NCI-H2227 (cell line): ENCODE measurements around the gene NEK8.

Experiments used
- DNase-seq: peaks from one replicate; lab custom pipeline; 2025; ENCODE audit not compliant: unreplicated experiment; lab: John Stamatoyannopoulos, UW

The NEK8 gene

GRCh38 chr17:28744104-28744971 is 15.8 kb downstream of the NEK8 start:
- peak; percentile 57 for DNase-seq

GRCh38 chr17:28744972-28745785 is 16.6 kb downstream of the NEK8 start:
- peak; percentile 70 for DNase-seq

GRCh38 chr17:28745786-28746411 is 17.3 kb downstream of the NEK8 start:
- no peak for DNase-seq

DNA sequence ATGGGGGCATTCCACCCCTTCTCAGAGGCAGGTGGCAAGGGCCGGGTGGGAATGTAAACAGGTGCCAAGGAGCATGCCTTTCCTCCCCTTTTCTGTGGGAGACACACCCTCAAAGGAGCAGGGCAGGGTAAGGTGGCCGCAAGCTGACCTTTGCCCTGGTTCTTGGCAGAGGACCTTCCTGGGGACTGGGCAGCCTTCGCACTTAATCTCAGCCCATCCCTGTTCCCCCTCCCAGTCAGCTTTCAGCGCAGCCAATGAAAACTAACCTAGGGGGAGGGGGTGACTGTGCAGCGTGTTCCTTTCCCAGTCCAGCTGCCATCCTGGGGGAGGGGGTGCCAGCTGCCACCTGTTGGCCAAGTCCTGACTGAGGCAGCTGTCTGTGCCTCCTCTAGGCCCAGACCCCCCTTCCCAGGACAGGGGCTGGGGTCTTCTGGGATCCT is 18.0 kb downstream of the NEK8 start:
- no peak for DNase-seq

- DNase-seq: no peak
Measured at GRCh38 chr17:28747051-28747691, 18.6 kb downstream of the NEK8 start.

DNA sequence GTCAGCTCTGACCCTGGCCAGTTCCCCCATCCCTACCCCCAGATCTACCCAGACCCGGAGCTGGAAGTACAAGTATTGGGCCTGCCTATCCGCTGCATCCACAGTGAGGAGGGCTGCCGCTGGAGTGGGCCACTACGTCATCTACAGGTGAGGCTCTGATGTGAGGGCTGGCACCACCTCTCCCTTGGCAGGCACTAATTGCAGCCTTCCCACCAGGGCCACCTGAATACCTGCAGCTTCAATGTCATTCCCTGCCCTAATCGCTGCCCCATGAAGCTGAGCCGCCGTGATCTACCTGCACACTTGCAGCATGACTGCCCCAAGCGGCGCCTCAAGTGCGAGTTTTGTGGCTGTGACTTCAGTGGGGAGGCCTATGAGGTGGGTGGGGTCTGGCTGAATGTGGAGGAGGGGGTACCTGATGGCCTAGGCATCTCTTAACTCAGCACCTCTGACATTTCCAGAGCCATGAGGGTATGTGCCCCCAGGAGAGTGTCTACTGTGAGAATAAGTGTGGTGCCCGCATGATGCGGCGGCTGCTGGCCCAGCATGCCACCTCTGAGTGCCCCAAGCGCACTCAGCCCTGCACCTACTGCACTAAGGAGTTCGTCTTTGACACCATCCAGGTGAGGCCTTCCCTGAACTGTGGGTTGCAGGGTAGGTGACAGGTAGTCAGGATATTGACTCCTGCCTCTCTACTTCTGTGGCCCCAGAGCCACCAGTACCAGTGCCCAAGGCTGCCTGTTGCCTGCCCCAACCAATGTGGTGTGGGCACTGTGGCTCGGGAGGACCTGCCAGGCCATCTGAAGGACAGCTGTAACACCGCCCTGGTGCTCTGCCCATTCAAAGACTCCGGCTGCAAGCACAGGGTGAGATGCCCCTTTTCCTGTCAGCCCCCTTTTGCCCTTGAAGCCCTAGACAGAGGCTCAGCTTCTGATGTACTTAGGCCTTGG is 19.5 kb downstream of the NEK8 start:
- DNase-seq: no peak

GRCh38 chr17:28748852-28749515 is 20.4 kb downstream of the NEK8 start:
- no peak for DNase-seq

DNA sequence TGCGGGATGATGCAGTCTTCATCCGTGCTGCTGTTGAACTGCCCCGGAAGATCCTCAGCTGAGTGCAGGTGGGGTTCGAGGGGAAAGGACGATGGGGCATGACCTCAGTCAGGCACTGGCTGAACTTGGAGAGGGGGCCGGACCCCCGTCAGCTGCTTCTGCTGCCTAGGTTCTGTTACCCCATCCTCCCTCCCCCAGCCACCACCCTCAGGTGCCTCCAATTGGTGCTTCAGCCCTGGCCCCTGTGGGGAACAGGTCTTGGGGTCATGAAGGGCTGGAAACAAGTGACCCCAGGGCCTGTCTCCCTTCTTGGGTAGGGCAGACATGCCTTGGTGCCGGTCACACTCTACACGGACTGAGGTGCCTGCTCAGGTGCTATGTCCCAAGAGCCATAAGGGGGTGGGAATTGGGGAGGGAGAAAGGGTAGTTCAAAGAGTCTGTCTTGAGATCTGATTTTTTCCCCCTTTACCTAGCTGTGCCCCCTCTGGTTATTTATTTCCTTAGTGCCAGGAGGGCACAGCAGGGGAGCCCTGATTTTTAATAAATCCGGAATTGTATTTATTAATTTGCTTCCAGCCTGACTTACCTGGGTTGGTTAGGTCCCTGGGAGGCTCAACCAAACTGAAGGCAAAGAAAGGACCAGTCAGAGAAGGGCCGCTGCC is 21.1 kb downstream of the NEK8 start:
- no peak for DNase-seq

DNA sequence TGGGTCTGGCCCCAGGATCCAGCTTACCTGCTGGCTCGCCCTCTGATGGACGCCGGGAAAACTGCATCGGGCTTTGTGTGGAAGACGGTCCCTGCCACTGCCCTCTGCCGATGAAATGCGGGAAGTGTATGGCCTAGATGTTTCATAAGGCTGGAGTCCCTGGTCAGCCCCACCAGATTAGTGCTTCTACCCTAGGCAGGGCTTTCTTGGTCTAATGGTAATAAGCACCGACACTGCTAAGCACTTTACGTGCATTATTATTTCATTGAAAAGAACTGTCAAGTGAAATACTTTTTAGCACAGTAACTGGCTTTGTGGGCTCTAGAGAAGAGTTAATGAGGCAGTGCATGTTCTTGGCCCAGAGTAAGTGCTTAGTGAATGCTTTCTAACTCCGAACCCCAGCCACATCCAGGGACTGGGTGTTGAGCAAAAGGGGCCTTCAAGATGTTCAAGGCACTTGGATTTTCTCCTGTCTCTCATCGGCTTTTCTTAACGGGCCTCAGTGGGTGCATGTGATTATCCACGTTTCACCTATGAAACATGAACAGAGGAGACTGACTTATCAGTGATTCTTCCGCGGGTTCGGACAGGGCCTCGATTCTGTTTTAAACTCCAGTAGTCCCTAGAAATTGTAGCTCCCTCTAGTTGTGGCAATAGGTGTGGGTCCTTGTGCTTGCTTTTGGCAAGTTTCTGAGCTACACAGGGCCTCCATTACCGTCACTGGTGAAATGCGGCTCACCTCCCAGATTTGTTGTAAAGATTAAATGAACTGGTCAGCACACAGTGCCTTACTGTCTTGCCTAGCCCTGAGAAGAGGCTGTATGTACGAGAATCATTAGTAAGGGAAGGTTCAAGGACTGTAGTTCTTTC is 21.8 kb downstream of the NEK8 start:
- DNase-seq: peak; percentile 93

DNA sequence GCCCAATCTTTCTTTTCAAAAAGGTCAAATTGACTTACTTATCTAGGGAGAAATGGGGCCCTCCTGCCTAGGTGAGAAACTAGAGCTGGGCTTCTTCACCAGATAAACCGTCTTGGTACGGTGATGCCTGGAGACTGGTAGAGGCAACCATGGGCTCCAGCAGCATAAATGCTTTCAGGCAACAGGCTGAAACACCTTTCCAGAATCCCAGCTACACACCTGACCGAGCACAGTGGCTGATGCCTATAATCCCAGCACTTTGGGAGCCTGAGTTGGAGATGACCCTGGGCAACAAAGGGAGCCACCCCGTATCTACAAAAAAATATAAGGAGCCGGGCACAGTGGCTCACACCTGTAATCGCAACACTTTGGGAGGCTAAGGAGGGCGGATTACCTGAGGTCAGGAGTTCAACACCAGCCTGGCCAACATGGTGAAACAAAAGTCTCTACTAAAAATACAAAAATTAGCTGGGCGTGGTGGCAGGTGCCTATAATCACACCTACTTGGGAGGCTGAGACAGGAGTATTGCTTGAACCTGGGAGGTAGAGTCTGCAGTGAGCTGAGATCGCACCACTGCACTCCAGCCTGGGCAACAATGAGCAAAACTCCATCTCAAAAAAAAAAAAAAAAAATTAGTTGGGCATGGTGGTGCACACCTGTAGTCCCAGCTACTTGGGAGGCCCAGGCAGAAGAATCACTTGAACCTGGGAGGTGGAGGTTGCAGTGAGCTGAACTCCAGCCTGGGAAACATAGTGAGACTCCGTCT is 23.2 kb downstream of the NEK8 start:
- DNase-seq: no peak

- no peak for DNase-seq
Measured at GRCh38 chr17:28755486-28755885, 26.9 kb downstream of the NEK8 start.

GRCh38 chr17:28756049-28756804 is 27.6 kb downstream of the NEK8 start:
- DNase-seq: no peak

GRCh38 chr17:28758411-28759121 is 30.0 kb downstream of the NEK8 start:
- DNase-seq: no peak

- DNase-seq: no peak
Measured at GRCh38 chr17:28759256-28759865, 30.8 kb downstream of the NEK8 start.
